HFFc6 (cell line): ENCODE results near the gene FAF1. TPM values are rescaled to one million over a fixed set of nuclear protein-coding genes. Genes with fewer than 3 reads are reported as not detected.
"Not testable (repeated sequence)": the region's sequence is repeated elsewhere in the genome, so short reads cannot be mapped to it uniquely, and the experiment has no call there.

Source experiments
- DNase-seq: peaks from one replicate; pipeline ENCODE4 v3.0.0-alpha.2; 2018
- H3K27ac Mint-ChIP-seq: 2 replicates; pipeline ENCODE4 v1.8.0; 2020; ENCODE audit warnings: mild to moderate bottlenecking, mixed read lengths
- H3K27me3 Mint-ChIP-seq: 2 replicates; pipeline ENCODE4 v1.8.0; 2021; ENCODE audit warnings: mild to moderate bottlenecking, moderate library complexity, mixed read lengths; ENCODE audit not compliant: insufficient read depth
- H3K36me3 Mint-ChIP-seq: 2 replicates; pipeline ENCODE4 v1.8.0; 2021; ENCODE audit warnings: low read depth, mixed read lengths
- H3K4me1 Mint-ChIP-seq: 2 replicates; pipeline ENCODE4 v1.8.0; 2020; ENCODE audit warnings: low read depth, mixed read lengths
- H3K4me3 Mint-ChIP-seq: 2 replicates; pipeline ENCODE4 v1.8.0; 2020; ENCODE audit warnings: mild to moderate bottlenecking, moderate library complexity, mixed read lengths
- H3K9me3 Mint-ChIP-seq: 2 replicates; pipeline ENCODE4 v1.8.0; 2020; ENCODE audit warnings: mild to moderate bottlenecking, mixed read lengths
- total RNA-seq, 6 experiments: library from RNA; stranded (reverse); fragmentation: NEBNext Ultra II Directional; extraction: Animal tissue kit (Norgen Biotek cat#: 25700); gene quantifications; 2 replicates in 1 of 6; 3 replicates in 5 of 6; pipeline ENCODE4 v1.2.3, GENCODE V29; 2021
- TF ChIP-seq, protein P1 (sequence below): fragments of 200-600 bp; sonication (generic); IDR thresholded peaks from 2 replicates; pipeline ENCODE4 v1.5.0; 2021; ENCODE audit warnings: antibody characterized with exemption, mild to moderate bottlenecking

Gene FAF1
- total RNA-seq, 6 experiments from 2014 or later = 60.1 to 79.1 (median 67.8) TPM

DNA sequence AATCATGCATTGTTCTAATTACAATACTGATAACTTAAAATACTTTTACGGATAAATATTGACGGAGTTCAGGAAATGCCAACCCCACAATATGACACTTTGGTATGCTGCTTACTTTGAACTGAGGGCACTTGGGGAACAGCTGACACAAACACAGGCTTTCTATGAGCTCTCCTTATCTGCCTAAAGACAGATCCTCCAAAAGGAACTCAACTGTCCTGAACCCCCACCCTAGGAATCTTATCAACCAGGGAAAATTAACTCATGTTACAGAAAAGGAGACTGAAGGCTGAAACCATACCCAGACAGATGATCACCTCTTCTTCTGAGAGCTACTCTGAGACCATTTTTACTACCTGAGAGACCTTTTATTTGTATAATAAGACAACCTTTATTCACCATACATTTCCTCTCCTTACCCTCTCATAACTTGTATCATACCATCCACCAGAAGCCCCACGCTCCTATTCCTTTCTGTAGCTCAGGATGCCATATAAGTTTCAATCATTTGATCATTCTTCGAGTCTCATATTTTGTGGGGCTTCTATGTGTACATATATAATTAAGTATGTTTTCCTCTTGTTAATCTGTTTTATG is 239.5 kb downstream of the FAF1 start:
- no peak for DNase-seq
- Mint-ChIP-seq H3K36me3 (peaks cover 7% of the 10 kb centered on the region), H3K27ac (no peak overlapping the region), H3K4me1 (no peaks in the 10 kb centered on the region), H3K27me3 (no peaks in the 10 kb centered on the region; the same call in none of the 2 replicates), H3K9me3 (0 out of 2 replicates have a peak, but pooled peaks cover 4% of the 10 kb centered on the region), H3K4me3 (no peak overlapping the region)
- TF ChIP-seq, protein P1, sequence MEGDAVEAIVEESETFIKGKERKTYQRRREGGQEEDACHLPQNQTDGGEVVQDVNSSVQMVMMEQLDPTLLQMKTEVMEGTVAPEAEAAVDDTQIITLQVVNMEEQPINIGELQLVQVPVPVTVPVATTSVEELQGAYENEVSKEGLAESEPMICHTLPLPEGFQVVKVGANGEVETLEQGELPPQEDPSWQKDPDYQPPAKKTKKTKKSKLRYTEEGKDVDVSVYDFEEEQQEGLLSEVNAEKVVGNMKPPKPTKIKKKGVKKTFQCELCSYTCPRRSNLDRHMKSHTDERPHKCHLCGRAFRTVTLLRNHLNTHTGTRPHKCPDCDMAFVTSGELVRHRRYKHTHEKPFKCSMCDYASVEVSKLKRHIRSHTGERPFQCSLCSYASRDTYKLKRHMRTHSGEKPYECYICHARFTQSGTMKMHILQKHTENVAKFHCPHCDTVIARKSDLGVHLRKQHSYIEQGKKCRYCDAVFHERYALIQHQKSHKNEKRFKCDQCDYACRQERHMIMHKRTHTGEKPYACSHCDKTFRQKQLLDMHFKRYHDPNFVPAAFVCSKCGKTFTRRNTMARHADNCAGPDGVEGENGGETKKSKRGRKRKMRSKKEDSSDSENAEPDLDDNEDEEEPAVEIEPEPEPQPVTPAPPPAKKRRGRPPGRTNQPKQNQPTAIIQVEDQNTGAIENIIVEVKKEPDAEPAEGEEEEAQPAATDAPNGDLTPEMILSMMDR = no peak

DNA sequence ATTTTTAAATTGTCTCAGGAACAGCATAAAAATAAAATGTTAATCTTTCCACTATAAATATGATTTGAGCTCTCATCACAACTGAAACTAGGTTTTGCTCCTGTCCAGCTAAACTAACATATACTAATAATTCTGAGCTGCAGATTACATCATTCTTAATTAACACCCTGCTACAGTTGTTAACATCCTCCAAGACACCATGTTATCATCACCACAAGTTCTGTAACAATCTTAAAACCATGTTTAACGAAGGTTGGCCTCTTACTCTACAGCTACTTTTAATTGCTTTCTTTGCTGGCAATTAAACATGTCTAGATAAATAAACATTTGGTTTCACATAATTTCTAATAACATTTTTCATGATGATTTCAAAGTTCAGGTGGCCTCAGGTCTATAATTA is 240.9 kb downstream of the FAF1 start:
- DNase-seq = no peak
- Mint-ChIP-seq H3K27me3 (no peaks in the 10 kb centered on the region; the same call in none of the 2 replicates), H3K4me3 (no peak overlapping the region), H3K27ac (no peak overlapping the region), H3K9me3 (0 out of 2 replicates have a peak, but pooled peaks cover 4% of the 10 kb centered on the region), H3K36me3 (peaks cover 7% of the 10 kb centered on the region), H3K4me1 (no peaks in the 10 kb centered on the region)
- TF ChIP-seq, protein P1 = no peak

DNA sequence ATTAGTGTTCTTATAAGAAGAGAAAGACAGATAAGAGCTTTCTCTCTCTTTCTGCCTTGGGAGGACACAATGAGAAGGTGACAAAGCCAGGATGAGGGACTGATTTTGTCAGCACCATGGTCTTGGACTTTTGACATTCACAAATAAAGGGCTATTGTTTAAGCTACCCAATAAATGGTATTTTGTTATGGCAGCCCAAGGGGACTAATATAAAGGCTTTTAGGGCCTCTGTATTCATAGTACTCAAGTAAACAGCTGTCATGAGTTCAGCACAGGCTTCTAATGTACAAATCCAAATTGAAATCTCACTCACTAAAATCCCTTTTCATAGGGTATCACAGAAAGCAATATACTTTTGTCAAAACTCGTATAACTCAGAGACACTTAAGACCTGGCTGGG is 242.7 kb downstream of the FAF1 start:
- no peak for DNase-seq
- TF ChIP-seq, protein P1 = no peak
- no peaks in the 10 kb centered on the region for H3K4me1 Mint-ChIP-seq
- H3K27me3 Mint-ChIP-seq = no peaks in the 10 kb centered on the region; the same call in 1 of the 2 replicates
- no peak overlapping the region for H3K4me3 Mint-ChIP-seq
- H3K9me3 Mint-ChIP-seq = 0 out of 2 replicates have a peak, but pooled peaks cover 4% of the 10 kb centered on the region
- peaks cover 7% of the 10 kb centered on the region for H3K36me3 Mint-ChIP-seq
- no peak overlapping the region for H3K27ac Mint-ChIP-seq

DNA sequence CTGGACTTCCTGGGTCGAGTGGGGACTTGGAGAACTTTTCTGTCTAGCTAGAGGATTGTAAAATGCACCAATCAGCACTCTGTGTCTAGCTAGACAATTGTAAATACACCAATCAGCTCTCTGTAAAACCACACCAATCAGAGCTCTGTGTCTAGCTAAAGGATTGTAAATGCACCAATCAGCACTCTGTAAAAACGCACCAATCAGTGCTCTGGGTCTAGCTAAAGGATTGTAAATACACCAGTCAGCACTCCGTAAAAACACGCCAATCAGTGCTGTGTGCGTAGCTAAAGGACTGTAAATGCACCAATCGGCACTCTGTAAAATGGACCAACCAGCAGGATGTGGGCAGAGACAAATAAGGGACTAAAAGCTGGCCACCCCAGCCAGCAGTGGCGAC is 243.6 kb downstream of the FAF1 start:
- not testable (repeated sequence) for H3K27ac Mint-ChIP-seq, H3K4me3 Mint-ChIP-seq, H3K27me3 Mint-ChIP-seq, DNase-seq, H3K36me3 Mint-ChIP-seq, H3K4me1 Mint-ChIP-seq, H3K9me3 Mint-ChIP-seq

DNA sequence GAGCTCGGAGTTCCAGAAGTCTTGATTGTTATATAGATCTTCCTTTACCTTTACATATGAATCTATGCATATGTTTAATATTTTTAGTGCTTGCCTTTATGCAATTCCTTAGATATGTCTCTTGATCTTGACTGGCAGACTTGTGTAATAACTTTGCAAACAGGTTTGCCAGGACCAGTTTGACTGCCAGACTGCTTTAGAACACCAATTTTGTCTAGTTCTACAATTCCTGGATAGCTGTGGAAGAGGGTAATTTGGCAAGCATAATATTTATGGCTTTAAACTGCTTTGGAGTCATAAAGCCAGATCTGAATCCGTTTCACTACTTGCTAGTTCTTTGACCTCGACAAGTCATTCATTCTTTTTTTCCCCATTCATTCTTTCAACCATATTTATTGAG is 250.0 kb downstream of the FAF1 start:
- H3K9me3 Mint-ChIP-seq = no peaks in the 10 kb centered on the region
- no peak overlapping the region for H3K4me3 Mint-ChIP-seq
- no peaks in the 10 kb centered on the region for H3K36me3 Mint-ChIP-seq
- no peak for DNase-seq
- no peaks in the 10 kb centered on the region for H3K4me1 Mint-ChIP-seq
- TF ChIP-seq, protein P1 = no peak
- no peaks in the 10 kb centered on the region for H3K27me3 Mint-ChIP-seq
- H3K27ac Mint-ChIP-seq = no peak overlapping the region

DNA sequence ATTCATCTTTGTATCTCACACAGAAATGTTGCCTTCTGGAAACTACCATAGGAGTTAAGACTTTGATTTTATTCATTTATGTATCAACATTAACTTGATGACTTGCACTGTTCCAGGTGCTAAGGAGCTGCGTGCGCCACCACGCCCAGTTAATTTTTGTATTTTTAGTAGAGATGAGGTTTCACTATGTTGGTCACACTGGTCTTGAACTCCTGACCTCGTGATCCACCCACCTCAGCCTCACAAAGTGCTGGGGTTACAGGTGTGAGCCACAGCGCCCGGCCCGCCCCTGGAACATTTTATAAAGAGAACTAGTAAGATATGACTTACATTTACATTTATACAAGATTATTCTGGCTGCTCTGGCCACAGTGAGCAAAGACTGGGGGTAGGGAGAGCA is 252.2 kb downstream of the FAF1 start:
- H3K36me3 Mint-ChIP-seq = no peaks in the 10 kb centered on the region
- no peaks in the 10 kb centered on the region; the same call in 1 of the 2 replicates for H3K4me1 Mint-ChIP-seq
- no peak overlapping the region for H3K27ac Mint-ChIP-seq
- H3K27me3 Mint-ChIP-seq = no peaks in the 10 kb centered on the region
- DNase-seq = no peak
- H3K4me3 Mint-ChIP-seq = no peak overlapping the region
- TF ChIP-seq, protein P1 = no peak
- no peaks in the 10 kb centered on the region for H3K9me3 Mint-ChIP-seq
